ENCODE measurements around the gene SCN2B. TPM values are rescaled to one million over a fixed set of nuclear protein-coding genes. Genes with fewer than 3 reads are reported as not detected.

The SCN2B gene
- total RNA-seq, result not detected

DNA sequence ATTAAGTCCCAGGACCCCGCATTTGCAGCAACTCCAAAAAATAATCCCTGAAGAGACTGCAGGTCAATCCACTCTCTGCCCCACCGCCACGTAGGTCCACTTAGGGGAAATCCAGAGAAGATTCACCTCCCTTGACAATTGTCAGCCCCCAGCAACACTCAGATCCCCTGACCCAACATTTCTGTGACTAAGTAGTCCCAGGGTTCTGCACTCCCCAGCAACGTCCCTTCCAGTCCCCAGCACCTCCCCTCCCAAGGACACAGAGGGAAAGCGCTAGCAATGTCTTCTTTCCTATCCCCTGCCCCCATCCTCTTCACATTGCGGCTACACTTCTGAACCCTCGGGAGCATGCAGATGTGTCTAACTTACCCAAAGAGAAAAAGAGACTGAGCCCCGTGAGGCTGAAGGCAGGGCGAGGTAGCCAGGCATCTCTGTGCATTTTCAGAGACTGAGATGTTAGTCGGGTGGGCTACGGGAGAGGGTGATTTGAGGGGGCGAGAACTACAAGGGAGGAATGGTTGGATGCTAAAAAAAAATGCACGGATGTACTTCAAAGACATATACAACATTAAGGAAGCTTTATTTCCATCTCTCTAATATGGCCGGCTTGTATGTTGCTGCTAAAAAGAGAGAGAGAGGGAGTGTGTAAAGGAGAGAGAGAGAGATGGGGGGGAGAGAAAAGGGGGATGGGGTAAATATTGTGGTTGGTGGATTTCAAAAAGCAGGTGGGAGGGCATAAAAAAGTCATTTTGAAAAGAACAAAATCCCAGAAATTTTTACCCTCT is at the start of gene SCN2B:
SCN2B (minus strand) TSS at position 647 of the 785 bp plus-strand sequence; CDS start at position 439, 208 bp downstream.
- H3K9me3 Mint-ChIP-seq, result no peaks in the 10 kb centered on the region
- CTCF ChIA-PET, result interaction anchor here (0.7 kb wide), 1 partner anchor 71 kb away, joined by 3 read pairs; no protein-coding TSS in a partner anchor
- H3K36me3 Mint-ChIP-seq (ENCODE audit: low read depth), result no peaks in the 10 kb centered on the region
- H3K27me3 Mint-ChIP-seq, result peaks cover 20% of the 10 kb centered on the region
- no peak within 1 kb of the TSS for H3K4me3 Mint-ChIP-seq
- peaks cover 2% of the 10 kb centered on the region for H3K4me1 Mint-ChIP-seq
- POLR2A ChIA-PET, result no interaction called here
- no peak within 1 kb of the TSS for H3K27ac Mint-ChIP-seq
- no peak for DNase-seq

DNA sequence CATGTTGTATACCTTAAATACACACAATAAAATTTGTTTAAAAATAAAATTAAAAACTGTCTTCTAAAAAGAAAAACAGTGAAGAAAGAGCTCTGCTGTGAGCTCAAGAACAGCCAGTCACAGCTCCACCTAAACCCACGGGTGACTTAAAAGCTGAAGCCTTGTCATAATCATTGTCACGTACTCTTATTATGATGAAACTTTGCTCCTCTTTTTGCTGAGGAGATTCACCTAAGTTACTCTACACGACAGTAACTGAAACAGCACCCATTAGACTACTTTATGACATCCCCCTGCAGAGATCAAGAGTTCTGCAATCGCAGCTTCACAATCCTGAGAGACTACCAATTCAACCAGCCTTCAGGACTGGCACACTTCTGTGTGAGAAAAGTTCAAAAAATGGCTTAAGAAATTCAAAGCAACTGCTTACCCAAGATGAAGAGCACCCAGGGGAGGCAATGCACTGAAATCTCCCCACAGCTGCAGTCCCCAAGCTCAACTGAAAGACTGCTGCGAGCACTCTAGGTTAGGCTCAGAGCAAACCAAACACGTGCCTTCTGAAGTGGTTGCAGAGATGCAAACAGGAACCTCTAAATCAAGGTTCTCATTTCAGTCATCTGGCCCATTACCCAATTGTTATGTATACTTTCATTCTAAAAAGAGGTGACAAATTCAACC is 48.2 kb upstream of the SCN2B start, which contains the start of gene JAML:
JAML (minus strand) TSS at position 501 of the 678 bp plus-strand sequence. CDS start 10,145 bp downstream, outside the sequence.
- peaks cover 55% of the 10 kb centered on the region for H3K4me1 Mint-ChIP-seq
- peak within 1 kb of the TSS; percentile 82 for H3K4me3 Mint-ChIP-seq
- CTCF ChIA-PET, result interaction anchor here (0.8 to 3.9 kb wide), 14 partner anchors 10 to 80 kb away, joined by 3 to 42 read pairs (median 4); partner anchors contain the start of gene MPZL3
- H3K36me3 Mint-ChIP-seq (ENCODE audit: low read depth), result peaks cover 46% of the 10 kb centered on the region
- peak; percentile 76 for DNase-seq
- H3K9me3 Mint-ChIP-seq, result no peaks in the 10 kb centered on the region
- H3K27me3 Mint-ChIP-seq, result no peaks in the 10 kb centered on the region
- no peak within 1 kb of the TSS for H3K27ac Mint-ChIP-seq
- POLR2A ChIA-PET, result interaction anchor here (0.6 to 15.3 kb wide), 25 partner anchors 9 to 567 kb away, joined by 3 to 249 read pairs (median 4); partner anchors contain the start of genes CD3D, CD3E, CD3G and MPZL3

- H3K4me1 Mint-ChIP-seq, result peaks cover 61% of the 10 kb centered on the region
- ChIA-PET CTCF (interaction anchor here (1.0 to 3.9 kb wide), 11 partner anchors 9 to 81 kb away, joined by 3 to 42 read pairs (median 4); no protein-coding TSS in a partner anchor), POLR2A (interaction anchor here (0.6 to 15.3 kb wide), 22 partner anchors 8 to 568 kb away, joined by 3 to 249 read pairs (median 6); partner anchors contain the start of genes CD3D, CD3G and MPZL3)
- no peak for DNase-seq
- no peaks in the 10 kb centered on the region for H3K9me3 Mint-ChIP-seq
- H3K27me3 Mint-ChIP-seq, result no peaks in the 10 kb centered on the region
- H3K27ac Mint-ChIP-seq, result no peak overlapping the region
- H3K36me3 Mint-ChIP-seq (ENCODE audit: low read depth), result peaks cover 50% of the 10 kb centered on the region
- peak overlapping the region; percentile 82 for H3K4me3 Mint-ChIP-seq
Observed at GRCh38 chr11:118223992-118224391, 47.6 kb upstream of the SCN2B start.

DNA sequence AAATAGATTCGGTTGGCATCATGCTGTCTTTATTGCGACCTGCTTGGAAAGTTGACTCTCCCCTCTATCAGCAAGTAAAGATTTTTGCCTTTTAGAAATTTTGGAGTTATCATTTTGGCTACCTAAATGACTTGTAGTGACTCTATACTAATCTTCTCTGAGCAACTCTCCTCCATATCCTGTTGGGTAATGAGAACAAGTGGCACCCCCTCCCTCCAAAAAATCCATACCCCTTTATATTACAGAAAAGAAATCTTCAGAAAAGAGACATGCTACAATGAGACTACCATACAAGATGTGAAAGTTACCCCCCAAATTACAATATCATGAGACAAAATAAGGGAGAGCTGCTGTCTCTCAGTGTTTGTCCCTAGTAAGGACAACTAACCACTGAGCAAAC is 47.1 kb upstream of the SCN2B start:
- Mint-ChIP-seq H3K9me3 (no peaks in the 10 kb centered on the region), H3K27ac (no peak overlapping the region), H3K4me1 (peaks cover 66% of the 10 kb centered on the region), H3K36me3 (ENCODE audit: low read depth) (peaks cover 52% of the 10 kb centered on the region), H3K27me3 (no peaks in the 10 kb centered on the region), H3K4me3 (peak overlapping the region; percentile 82)
- DNase-seq, result no peak
- CTCF ChIA-PET, result interaction anchor here (1.0 to 1.3 kb wide), 2 partner anchors 22 to 67 kb away, joined by 4 read pairs; no protein-coding TSS in a partner anchor
- POLR2A ChIA-PET, result interaction anchor here (1.0 to 15.3 kb wide), 8 partner anchors 8 to 124 kb away, joined by 3 to 249 read pairs (median 20); partner anchors contain the start of gene MPZL3

- H3K27ac Mint-ChIP-seq, result peak overlapping the region; percentile 70
- ChIA-PET POLR2A (interaction anchor here (0.7 to 15.3 kb wide), 5 partner anchors 9 to 118 kb away, joined by 3 to 249 read pairs (median 3); no protein-coding TSS in a partner anchor), CTCF (interaction anchor here (0.8 to 1.7 kb wide), 5 partner anchors 9 to 25 kb away, joined by 3 to 5 read pairs (median 3); no protein-coding TSS in a partner anchor)
- peak overlapping the region; percentile 70 for H3K4me3 Mint-ChIP-seq
- peaks cover 48% of the 10 kb centered on the region for H3K36me3 Mint-ChIP-seq (ENCODE audit: low read depth)
- no peak for DNase-seq
- H3K9me3 Mint-ChIP-seq, result no peaks in the 10 kb centered on the region
- no peaks in the 10 kb centered on the region for H3K27me3 Mint-ChIP-seq
- H3K4me1 Mint-ChIP-seq, result peaks cover 77% of the 10 kb centered on the region
Observed at GRCh38 chr11:118222437-118222836, 46.0 kb upstream of the SCN2B start.

DNA sequence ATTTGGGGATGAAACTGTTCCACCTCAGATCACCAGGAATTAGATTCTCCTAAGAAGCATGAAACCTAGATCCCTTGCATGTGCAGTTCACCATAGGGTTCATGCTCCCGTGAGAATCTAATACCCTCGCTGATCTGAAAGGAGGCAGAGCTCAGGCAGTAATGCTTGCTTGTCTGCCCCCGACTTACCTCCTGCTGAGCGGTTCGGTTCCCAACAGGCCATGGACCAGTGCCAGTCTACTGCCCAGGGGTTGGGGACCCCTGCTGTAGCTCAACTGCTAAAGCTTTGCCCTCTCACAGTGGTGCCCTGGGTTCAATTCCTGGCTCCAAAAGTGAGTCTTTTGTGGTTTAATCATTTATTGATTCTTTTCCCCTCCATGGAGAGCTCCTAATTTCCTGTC is 45.0 kb upstream of the SCN2B start:
- Mint-ChIP-seq H3K4me3 (no peak overlapping the region), H3K9me3 (no peaks in the 10 kb centered on the region), H3K27ac (peak overlapping the region; percentile 31), H3K4me1 (peaks cover 87% of the 10 kb centered on the region), H3K27me3 (no peaks in the 10 kb centered on the region), H3K36me3 (ENCODE audit: low read depth) (peaks cover 41% of the 10 kb centered on the region)
- POLR2A ChIA-PET, result interaction anchor here (0.7 to 15.3 kb wide), 6 partner anchors 8 to 119 kb away, joined by 3 to 249 read pairs (median 4); partner anchors contain the start of gene MPZL3
- no peak for DNase-seq
- CTCF ChIA-PET, result interaction anchor here (1.7 kb wide), 2 partner anchors 23 to 26 kb away, joined by 4 to 6 read pairs; no protein-coding TSS in a partner anchor

DNA sequence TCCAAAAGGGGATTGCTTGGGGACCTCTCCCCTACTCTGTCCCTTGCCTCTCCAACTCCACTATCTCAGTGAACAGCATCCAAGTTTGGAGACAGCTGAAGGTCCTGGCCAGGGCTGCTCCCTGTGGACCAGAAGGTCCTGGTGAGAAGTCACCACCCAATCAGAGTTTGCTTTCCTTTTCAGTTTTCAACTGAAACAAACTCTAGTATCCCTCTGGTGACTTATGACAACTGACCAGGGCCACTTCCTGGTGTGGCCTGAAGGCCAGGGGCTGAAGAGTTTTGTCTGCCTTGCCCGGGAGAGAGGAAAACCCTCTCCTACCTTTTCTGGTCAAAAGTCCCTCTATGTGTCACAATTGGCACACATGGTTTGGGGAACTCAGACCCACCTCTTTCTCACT is 43.3 kb upstream of the SCN2B start:
- peaks cover 25% of the 10 kb centered on the region for H3K36me3 Mint-ChIP-seq (ENCODE audit: low read depth)
- H3K9me3 Mint-ChIP-seq, result no peaks in the 10 kb centered on the region
- peak overlapping the region; percentile 29 for H3K4me3 Mint-ChIP-seq
- ChIA-PET POLR2A (interaction anchor here (1.0 to 15.3 kb wide), 4 partner anchors 9 to 22 kb away, joined by 3 to 249 read pairs (median 8); no protein-coding TSS in a partner anchor), CTCF (interaction anchor here (1.1 to 2.3 kb wide), 4 partner anchors 11 to 21 kb away, joined by 3 to 9 read pairs (median 5); no protein-coding TSS in a partner anchor)
- H3K27ac Mint-ChIP-seq, result peak overlapping the region; percentile 62
- no peak for DNase-seq
- peaks cover 91% of the 10 kb centered on the region for H3K4me1 Mint-ChIP-seq
- H3K27me3 Mint-ChIP-seq, result no peaks in the 10 kb centered on the region

DNA sequence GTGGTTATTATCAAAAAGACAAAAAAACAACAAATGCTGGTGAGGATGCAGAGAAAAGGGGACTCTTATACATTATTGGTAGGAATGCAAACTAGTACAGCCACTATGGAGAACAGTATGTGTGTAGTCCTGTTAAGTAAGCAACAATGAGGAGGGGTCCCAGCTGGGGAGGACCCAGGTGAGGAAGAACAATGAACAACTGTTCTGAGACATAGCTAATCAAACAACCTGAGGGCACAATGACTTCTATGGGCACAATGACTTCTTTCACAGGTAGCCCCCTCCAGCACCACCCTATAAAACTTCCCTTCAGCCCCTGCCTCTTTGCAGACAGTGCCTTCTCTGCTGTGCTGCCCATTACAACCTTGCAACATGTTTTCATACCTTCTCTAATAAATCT is 42.8 kb upstream of the SCN2B start:
- H3K9me3 Mint-ChIP-seq, result no peaks in the 10 kb centered on the region
- DNase-seq, result no peak
- ChIA-PET CTCF (interaction anchor here (0.7 to 2.3 kb wide), 5 partner anchors 11 to 21 kb away, joined by 3 to 9 read pairs (median 4); no protein-coding TSS in a partner anchor), POLR2A (interaction anchor here (0.7 to 15.3 kb wide), 9 partner anchors 6 to 125 kb away, joined by 3 to 249 read pairs (median 5); partner anchors contain the start of genes CD3G and JAML)
- H3K4me1 Mint-ChIP-seq, result peaks cover 93% of the 10 kb centered on the region
- peak overlapping the region; percentile 62 for H3K27ac Mint-ChIP-seq
- H3K4me3 Mint-ChIP-seq, result peak overlapping the region; percentile 29
- H3K27me3 Mint-ChIP-seq, result no peaks in the 10 kb centered on the region
- peaks cover 23% of the 10 kb centered on the region for H3K36me3 Mint-ChIP-seq (ENCODE audit: low read depth)

DNA sequence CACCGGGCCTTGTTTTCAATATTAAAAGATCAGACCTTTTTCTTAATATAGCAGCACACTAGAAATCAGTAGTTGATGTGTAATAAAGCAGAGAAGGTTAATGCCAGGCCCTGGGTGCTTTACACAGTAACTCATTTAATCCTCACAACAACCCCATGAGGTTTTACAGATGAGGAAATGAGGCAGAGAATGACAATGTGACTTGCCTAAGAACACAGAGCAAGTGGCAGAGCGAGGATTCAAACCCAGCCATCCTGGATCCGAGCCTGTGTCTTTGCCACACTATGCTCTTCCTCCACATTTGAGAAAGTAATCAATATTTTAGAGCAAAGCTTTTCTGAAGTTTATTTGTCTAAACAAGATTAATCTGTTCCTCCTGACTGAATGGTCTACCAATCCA is 41.1 kb upstream of the SCN2B start:
- Mint-ChIP-seq H3K27me3 (no peaks in the 10 kb centered on the region), H3K9me3 (no peaks in the 10 kb centered on the region), H3K4me1 (peaks cover 95% of the 10 kb centered on the region), H3K27ac (peak overlapping the region; percentile 94), H3K4me3 (peak overlapping the region; percentile 74), H3K36me3 (ENCODE audit: low read depth) (peaks cover 35% of the 10 kb centered on the region)
- DNase-seq, result no peak
- POLR2A ChIA-PET, result interaction anchor here (0.9 to 15.3 kb wide), 11 partner anchors 8 to 218 kb away, joined by 3 to 249 read pairs (median 9); partner anchors contain the start of genes CD3D, CD3E, JAML and MPZL3
- CTCF ChIA-PET, result interaction anchor here (0.6 to 4.5 kb wide), 5 partner anchors 15 to 137 kb away, joined by 3 to 47 read pairs (median 9); no protein-coding TSS in a partner anchor

DNA sequence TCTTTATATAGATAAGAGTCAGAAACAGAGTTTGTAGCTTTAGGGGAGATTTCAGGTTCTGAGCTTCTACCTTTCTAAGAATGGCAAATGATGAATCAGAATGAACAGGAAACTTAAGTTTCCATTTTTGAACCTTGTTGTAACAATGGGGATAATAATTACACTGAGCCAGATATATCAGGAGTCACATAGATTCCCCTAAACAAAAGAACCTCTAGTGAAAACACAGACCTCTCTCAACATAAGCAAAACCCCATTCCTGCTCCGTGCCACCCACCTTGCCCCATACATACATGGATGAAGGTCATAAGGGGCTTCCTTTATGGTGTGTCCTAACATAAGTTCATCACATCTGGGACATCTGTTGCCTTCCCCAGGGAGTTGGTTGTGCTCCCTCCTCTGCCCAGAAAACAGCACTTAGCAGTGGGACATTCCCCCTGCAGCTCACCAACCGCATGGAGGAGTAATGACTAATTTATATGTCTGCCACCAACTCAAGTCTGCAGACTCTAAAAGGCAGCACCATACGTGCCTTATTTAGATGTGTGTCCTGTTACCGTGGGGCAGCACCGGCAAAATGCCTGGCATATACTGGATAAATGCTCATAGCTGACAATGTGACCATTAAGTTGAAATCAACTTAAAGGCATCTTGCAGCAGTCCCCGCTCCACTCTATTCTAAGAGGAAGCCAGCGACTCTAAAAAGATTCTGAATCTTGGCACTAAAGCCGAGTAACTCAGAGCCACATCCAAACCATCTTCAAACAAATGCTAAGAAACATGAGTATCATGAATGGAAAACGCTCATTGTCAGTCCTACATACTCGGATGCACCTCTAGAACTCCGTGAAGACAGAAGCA is 40.4 kb upstream of the SCN2B start:
- POLR2A ChIA-PET, result interaction anchor here (0.6 to 15.3 kb wide), 19 partner anchors 9 to 185 kb away, joined by 3 to 249 read pairs (median 5); partner anchors contain the start of genes ATP5MG, CD3D, CD3E and JAML
- CTCF ChIA-PET, result interaction anchor here (0.9 to 4.5 kb wide), 8 partner anchors 9 to 286 kb away, joined by 3 to 47 read pairs (median 4); partner anchors contain the start of genes CD3E and JAML
- peaks cover 40% of the 10 kb centered on the region for H3K36me3 Mint-ChIP-seq (ENCODE audit: low read depth)

GRCh38 chr11:118215765-118216164 is 39.3 kb upstream of the SCN2B start:
- CTCF ChIA-PET, result interaction anchor here (0.7 to 4.5 kb wide), 7 partner anchors 10 to 285 kb away, joined by 3 to 47 read pairs (median 3); partner anchors contain the start of gene JAML
- H3K27me3 Mint-ChIP-seq, result no peaks in the 10 kb centered on the region
- H3K9me3 Mint-ChIP-seq, result no peaks in the 10 kb centered on the region
- DNase-seq, result no peak
- POLR2A ChIA-PET, result interaction anchor here (0.9 to 15.3 kb wide), 14 partner anchors 8 to 186 kb away, joined by 3 to 249 read pairs (median 6); partner anchors contain the start of genes ATP5MG, CD3D, CD3E and JAML
- H3K27ac Mint-ChIP-seq, result peak overlapping the region; percentile 94
- H3K4me1 Mint-ChIP-seq, result peaks cover 90% of the 10 kb centered on the region
- peaks cover 50% of the 10 kb centered on the region for H3K36me3 Mint-ChIP-seq (ENCODE audit: low read depth)
- H3K4me3 Mint-ChIP-seq, result peak overlapping the region; percentile 48

More for the DNA sequence above, 40.4 kb upstream of the SCN2B start:
- no peaks in the 10 kb centered on the region for H3K27me3 Mint-ChIP-seq
- peak overlapping the region; percentile 74 for H3K4me3 Mint-ChIP-seq
- H3K9me3 Mint-ChIP-seq, result no peaks in the 10 kb centered on the region
- H3K27ac Mint-ChIP-seq, result peak overlapping the region; percentile 94
- DNase-seq, result peak; percentile 57
- peaks cover 96% of the 10 kb centered on the region for H3K4me1 Mint-ChIP-seq
